Right lobe of liver (tissue), 4 donors: ENCODE measurements around the gene THY1.

Experiments used
- CTCF ChIP-seq, 4 donors: fragments of 200-600 bp in 3 of 4; fragments of 450-650 bp in 1 of 4; IDR thresholded peaks; one replicate each; pipeline versions ENCODE4 v1.5.1 to v1.8.0; 2016 to 2022; ENCODE audit warnings: antibody characterized with exemption in 4 of 4, mild to moderate bottlenecking in 2 of 4
- POLR2A ChIP-seq: fragments of 450-650 bp; IDR thresholded peaks from one replicate; pipeline ENCODE4 v1.6.1; 2017; ENCODE audit warnings: antibody characterized with exemption, mild to moderate bottlenecking
- donor health status: DM: no; HTN: no; CAD: no.
- donor health status: DM: no; HTN: no; CAD: no.
- donor health status: DM: no; HTN: yes; CAD: no.

DNA sequence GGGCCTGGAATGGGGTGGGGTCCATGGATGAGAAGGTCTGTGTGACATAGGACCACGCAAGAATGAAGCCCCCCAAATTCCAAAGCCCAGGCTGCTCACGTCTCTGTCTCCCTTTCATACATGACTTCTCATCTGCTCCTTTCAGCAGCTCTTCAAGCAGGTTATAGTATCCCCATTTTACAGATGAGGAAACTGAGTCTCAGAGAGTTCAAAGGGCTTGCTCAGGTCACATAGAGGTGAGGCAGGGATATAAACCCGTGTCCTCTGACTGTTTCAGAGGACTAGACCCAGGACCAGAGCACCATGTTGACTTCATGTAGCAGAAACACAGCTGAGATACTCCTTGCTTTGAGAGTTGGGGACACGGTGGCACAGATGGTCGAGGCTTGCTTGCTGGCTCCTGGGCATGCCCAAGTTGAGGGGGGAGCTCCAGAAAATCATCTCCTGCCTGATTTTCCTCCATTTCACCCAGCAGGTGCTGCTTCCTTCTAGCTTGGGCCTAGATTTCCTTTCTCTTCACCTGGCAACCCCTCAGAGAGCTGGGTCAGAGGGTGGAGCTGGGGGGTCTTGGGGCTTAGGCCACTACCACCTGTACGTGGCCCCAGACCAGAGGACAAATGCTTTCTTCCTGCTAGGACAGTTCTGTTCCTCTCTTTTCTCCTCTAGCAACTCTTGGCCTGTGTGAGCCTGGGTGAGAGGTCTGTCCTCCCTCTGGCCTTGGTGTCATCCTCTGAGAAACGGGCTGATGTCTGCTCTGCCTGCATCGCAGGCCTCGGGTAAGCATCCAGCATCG lies 24.1 kb upstream of the THY1 start:
- TF ChIP-seq CTCF (IDR thresholded peaks at IDR 0.05) (no peak), POLR2A (no peak)
